NT2/D1 (cell line): ENCODE data around the gene CSTF1.

Source experiments
- DNase-seq: peaks from one replicate; pipeline ENCODE4 v3.0.0-alpha.2; 2011; ENCODE audit warnings: low read depth, low spot score
- H3K27me3 ChIP-seq: 2 replicates; pipeline ENCODE4 v1.6.0; 2011; ENCODE audit warnings: mild to moderate bottlenecking; ENCODE audit not compliant: insufficient read length, insufficient read depth
- H3K36me3 ChIP-seq: 2 replicates; pipeline ENCODE4 v1.6.1; 2011; ENCODE audit warnings: mild to moderate bottlenecking, low read length, mixed read lengths; ENCODE audit not compliant: insufficient read depth, insufficient read length
- H3K4me1 ChIP-seq: 2 replicates; pipeline ENCODE4 v1.5.1; 2011; ENCODE audit not compliant: insufficient read depth, insufficient read length
- H3K4me3 ChIP-seq: 2 replicates; pipeline ENCODE4 v1.5.1; 2011; ENCODE audit warnings: low read depth; ENCODE audit not compliant: insufficient read length
- H3K9ac ChIP-seq: 2 replicates; pipeline ENCODE4 v1.6.0; 2011; ENCODE audit warnings: low read depth; ENCODE audit not compliant: insufficient read length
- H3K9me3 ChIP-seq: 2 replicates; pipeline ENCODE4 v1.5.1; 2011; ENCODE audit warnings: mild to moderate bottlenecking, low read length; ENCODE audit not compliant: insufficient read depth
- SUZ12 ChIP-seq: IDR thresholded peaks from 2 replicates; pipeline ENCODE4 v1.6.1; 2011; ENCODE audit not compliant: insufficient read length, insufficient read depth; ENCODE audit errors: extremely low read depth
- YY1 ChIP-seq: IDR thresholded peaks from 2 replicates; pipeline ENCODE4 v1.6.1; 2011; ENCODE audit not compliant: insufficient read length, insufficient read depth
- ZNF274 ChIP-seq: IDR thresholded peaks from 2 replicates; pipeline ENCODE4 v1.6.1; 2011; ENCODE audit warnings: mild to moderate bottlenecking, low read depth, low read length

Gene CSTF1

GRCh38 chr20:56360133-56360907, 32.1 kb upstream of the CSTF1 start:
- no peak for DNase-seq
- Histone ChIP-seq H3K36me3 (peaks cover 14% of the 10 kb centered on the region), H3K4me3 (peak overlapping the region; percentile 93), H3K27me3 (no peaks in the 10 kb centered on the region), H3K9ac (peak overlapping the region; percentile 91), H3K4me1 (peaks cover 4% of the 10 kb centered on the region), H3K9me3 (no peaks in the 10 kb centered on the region)
- TF ChIP-seq YY1: no peak
- no peak for TF ChIP-seq SUZ12
- TF ChIP-seq ZNF274: no peak

GRCh38 chr20:56360908-56361205, 31.6 kb upstream of the CSTF1 start:
- H3K27me3 ChIP-seq: no peaks in the 10 kb centered on the region
- no peak for TF ChIP-seq ZNF274
- no peak for TF ChIP-seq YY1
- TF ChIP-seq SUZ12: no peak
- peaks cover 4% of the 10 kb centered on the region for H3K4me1 ChIP-seq
- no peaks in the 10 kb centered on the region for H3K9me3 ChIP-seq
- no peak overlapping the region for H3K4me3 ChIP-seq
- peaks cover 19% of the 10 kb centered on the region for H3K36me3 ChIP-seq
- no peak for DNase-seq
- no peak overlapping the region for H3K9ac ChIP-seq

- Histone ChIP-seq H3K9ac (no peak overlapping the region), H3K27me3 (no peaks in the 10 kb centered on the region), H3K4me1 (peaks cover 4% of the 10 kb centered on the region), H3K4me3 (no peak overlapping the region), H3K9me3 (no peaks in the 10 kb centered on the region), H3K36me3 (peaks cover 26% of the 10 kb centered on the region)
- DNase-seq: no peak
- TF ChIP-seq ZNF274 (no peak), YY1 (no peak), SUZ12 (no peak)
Measured at GRCh38 chr20:56361900-56362299, 30.5 kb upstream of the CSTF1 start.

- DNase-seq: no peak
- Histone ChIP-seq H3K9ac (no peak overlapping the region), H3K4me1 (peaks cover 4% of the 10 kb centered on the region), H3K4me3 (no peak overlapping the region), H3K9me3 (no peaks in the 10 kb centered on the region), H3K27me3 (no peaks in the 10 kb centered on the region), H3K36me3 (peaks cover 32% of the 10 kb centered on the region)
- no peak for TF ChIP-seq YY1
- TF ChIP-seq SUZ12: no peak
Measured at GRCh38 chr20:56362833-56363413, 29.5 kb upstream of the CSTF1 start.

- H3K4me3 ChIP-seq: no peak overlapping the region
- peaks cover 4% of the 10 kb centered on the region for H3K4me1 ChIP-seq
- H3K9me3 ChIP-seq: no peaks in the 10 kb centered on the region
- TF ChIP-seq YY1 (no peak), ZNF274 (no peak), SUZ12 (no peak)
- H3K36me3 ChIP-seq: peaks cover 36% of the 10 kb centered on the region
- no peaks in the 10 kb centered on the region for H3K27me3 ChIP-seq
- no peak overlapping the region for H3K9ac ChIP-seq
- no peak for DNase-seq
Measured at GRCh38 chr20:56363491-56363890, 29.0 kb upstream of the CSTF1 start.

- Histone ChIP-seq H3K9me3 (no peaks in the 10 kb centered on the region), H3K4me3 (no peak overlapping the region), H3K27me3 (no peaks in the 10 kb centered on the region), H3K4me1 (no peaks in the 10 kb centered on the region), H3K9ac (no peak overlapping the region), H3K36me3 (peaks cover 77% of the 10 kb centered on the region)
- no peak for DNase-seq
- TF ChIP-seq SUZ12 (no peak), ZNF274 (no peak), YY1 (no peak)
Measured at GRCh38 chr20:56368351-56369134, 23.9 kb upstream of the CSTF1 start.

- no peaks in the 10 kb centered on the region for H3K4me1 ChIP-seq
- no peaks in the 10 kb centered on the region for H3K27me3 ChIP-seq
- H3K36me3 ChIP-seq: peaks cover 80% of the 10 kb centered on the region
- H3K9ac ChIP-seq: no peak overlapping the region
- TF ChIP-seq YY1: no peak
- TF ChIP-seq SUZ12: no peak
- TF ChIP-seq ZNF274: no peak
- H3K4me3 ChIP-seq: no peak overlapping the region
- DNase-seq: no peak
- no peaks in the 10 kb centered on the region for H3K9me3 ChIP-seq
Measured at GRCh38 chr20:56369179-56369578, 23.3 kb upstream of the CSTF1 start.
